Measurements from ENCODE around the gene GET3. TPM values are rescaled to one million over a fixed set of nuclear protein-coding genes. Genes with fewer than 3 reads are reported as not detected.

The GET3 gene
- total and polyA plus RNA-seq, 4 experiments from 2014 or later: 30.8 to 114 (median 47.6) TPM

DNA sequence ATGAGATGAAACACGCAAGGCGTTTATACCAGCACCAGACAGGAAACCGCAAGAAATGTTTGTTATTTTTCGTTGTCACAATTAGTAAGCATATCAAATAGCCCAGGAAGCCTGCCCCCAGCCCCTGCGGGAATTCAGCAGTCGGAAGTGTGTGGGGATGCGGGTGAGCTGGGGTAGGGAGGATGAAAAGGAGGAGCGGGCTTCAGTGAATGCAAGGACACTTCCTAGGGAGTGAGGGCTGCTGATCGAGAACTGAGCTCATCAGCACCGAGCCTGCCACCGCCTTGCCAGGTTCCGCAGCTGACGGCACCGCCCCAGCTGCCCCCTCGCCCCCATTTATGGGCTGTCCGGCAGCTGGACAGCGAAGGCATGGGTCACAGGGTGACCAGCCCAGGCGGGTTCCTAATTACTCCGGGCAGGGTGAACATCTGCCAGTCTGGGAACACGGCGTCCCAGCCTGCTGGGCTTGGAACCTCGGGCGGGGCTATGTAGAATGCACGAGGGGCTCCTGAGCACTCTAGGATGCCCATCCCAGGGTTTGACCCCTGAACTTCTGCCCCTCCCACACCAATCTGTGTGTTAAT lies 12.7 kb downstream of the GET3 start:
- POLR2A ChIA-PET (ENCODE audit: partially characterized antibody): interaction anchor here (2.0 kb wide), 1 partner anchor 13 kb away, joined by 6 read pairs; the partner anchor contains the start of gene GET3
- peak overlapping the region in 2 of 8 donors; percentile 35 to 55 for H3K4me3 Mint-ChIP-seq
- CTCF ChIA-PET (ENCODE audit: partially characterized antibody): interaction anchor here (1.1 to 3.9 kb wide), 3 partner anchors 10 to 17 kb away, joined by 3 to 15 read pairs (median 3); no protein-coding TSS in a partner anchor

DNA sequence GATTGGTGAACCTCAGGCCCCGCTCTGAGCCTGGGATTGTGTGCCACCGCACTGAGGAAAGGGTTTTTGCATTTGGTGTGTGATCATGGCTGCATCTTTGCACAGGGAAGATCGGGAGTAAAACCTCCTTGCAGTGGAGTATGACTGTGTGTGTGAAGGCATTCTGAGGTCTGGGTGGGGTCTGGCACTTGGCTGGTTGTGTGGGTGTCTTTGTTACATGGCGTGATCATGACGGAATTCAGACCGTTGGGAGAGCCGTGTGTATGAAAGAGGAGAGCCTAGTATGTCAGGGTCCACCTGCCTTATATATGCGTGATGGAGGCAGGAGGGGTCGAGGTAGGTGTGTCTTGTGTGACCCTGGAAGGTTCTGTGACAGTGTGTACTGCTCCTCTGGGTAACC lies 13.6 kb downstream of the GET3 start:
- no peaks in the 10 kb centered on the region for H3K4me1 ChIP-seq (ENCODE audit: insufficient read depth, low read length)
- H3K27me3 Mint-ChIP-seq: peaks cover 1 to 13% of the 10 kb centered on the region in 2 donors
- DNase-seq: no peak
- peaks cover 0 to 8% (median 5%) of the 10 kb centered on the region in 8 donors for H3K9me3 Mint-ChIP-seq
- peaks cover 21 to 23% of the 10 kb centered on the region in 2 donors for H3K36me3 Mint-ChIP-seq
- H3K4me3 Mint-ChIP-seq: no peak overlapping the region
- POLR2A ChIA-PET (ENCODE audit: partially characterized antibody): no interaction called here
- no peaks in the 10 kb centered on the region for H3K9me3 ChIP-seq (ENCODE audit: control insufficient read depth in 1 of 2, low read length in 2 of 2)
- no peak overlapping the region for H3K27ac ChIP-seq (ENCODE audit: low read depth, low read length)
- peaks cover 3 to 9% (median 6%) of the 10 kb centered on the region in 4 donors for H3K4me1 Mint-ChIP-seq
- peaks cover 12% of the 10 kb centered on the region for H3K36me3 ChIP-seq (ENCODE audit: insufficient read depth, low read length)
- intact Hi-C loops (cut with micrococcal nuclease): no loop called here
- CTCF ChIA-PET (ENCODE audit: partially characterized antibody): interaction anchor here (1.4 kb wide), 1 partner anchor 16 kb away, joined by 3 read pairs; no protein-coding TSS in a partner anchor
- H3K27me3 ChIP-seq (ENCODE audit: insufficient read depth, low read length): no peaks in the 10 kb centered on the region
- no peak overlapping the region for H3K4me3 ChIP-seq (ENCODE audit: low read length in 2 of 2)
- no peak overlapping the region for H3K27ac Mint-ChIP-seq

More for the DNA sequence above, 12.7 kb downstream of the GET3 start:
- Histone ChIP-seq H3K27ac (ENCODE audit: low read depth, low read length) (no peak overlapping the region), H3K4me1 (ENCODE audit: insufficient read depth, low read length) (no peaks in the 10 kb centered on the region), H3K36me3 (ENCODE audit: insufficient read depth, low read length) (peaks cover 20% of the 10 kb centered on the region), H3K9me3 (ENCODE audit: control insufficient read depth in 1 of 2, low read length in 2 of 2) (no peaks in the 10 kb centered on the region), H3K4me3 (ENCODE audit: low read length in 2 of 2) (no peak overlapping the region), H3K27me3 (ENCODE audit: insufficient read depth, low read length) (no peaks in the 10 kb centered on the region)
- intact Hi-C loops (cut with micrococcal nuclease): no loop called here
- peaks cover 26 to 28% of the 10 kb centered on the region in 2 donors for H3K36me3 Mint-ChIP-seq
- H3K4me1 Mint-ChIP-seq: peaks cover 3 to 9% (median 6%) of the 10 kb centered on the region in 4 donors
- DNase-seq: no peak
- peak overlapping the region in 5 of 7 donors; percentile 63 to 82 (median 68) for H3K27ac Mint-ChIP-seq
- H3K9me3 Mint-ChIP-seq: peaks cover 0 to 8% (median 5%) of the 10 kb centered on the region in 8 donors
- H3K27me3 Mint-ChIP-seq: peaks cover 1 to 13% of the 10 kb centered on the region in 2 donors

GRCh38 chr19:12751635-12752034 lies 14.3 kb downstream of the GET3 start, which contains the start of gene BEST2:
Gene BEST2, plus strand, starts transcription at chr19:12751791. Its CDS starts 802 bp downstream, at chr19:12752593.
- intact Hi-C loops (cut with micrococcal nuclease): no loop called here
- CTCF ChIA-PET (ENCODE audit: partially characterized antibody): no interaction called here
- POLR2A ChIA-PET (ENCODE audit: partially characterized antibody): no interaction called here

DNA sequence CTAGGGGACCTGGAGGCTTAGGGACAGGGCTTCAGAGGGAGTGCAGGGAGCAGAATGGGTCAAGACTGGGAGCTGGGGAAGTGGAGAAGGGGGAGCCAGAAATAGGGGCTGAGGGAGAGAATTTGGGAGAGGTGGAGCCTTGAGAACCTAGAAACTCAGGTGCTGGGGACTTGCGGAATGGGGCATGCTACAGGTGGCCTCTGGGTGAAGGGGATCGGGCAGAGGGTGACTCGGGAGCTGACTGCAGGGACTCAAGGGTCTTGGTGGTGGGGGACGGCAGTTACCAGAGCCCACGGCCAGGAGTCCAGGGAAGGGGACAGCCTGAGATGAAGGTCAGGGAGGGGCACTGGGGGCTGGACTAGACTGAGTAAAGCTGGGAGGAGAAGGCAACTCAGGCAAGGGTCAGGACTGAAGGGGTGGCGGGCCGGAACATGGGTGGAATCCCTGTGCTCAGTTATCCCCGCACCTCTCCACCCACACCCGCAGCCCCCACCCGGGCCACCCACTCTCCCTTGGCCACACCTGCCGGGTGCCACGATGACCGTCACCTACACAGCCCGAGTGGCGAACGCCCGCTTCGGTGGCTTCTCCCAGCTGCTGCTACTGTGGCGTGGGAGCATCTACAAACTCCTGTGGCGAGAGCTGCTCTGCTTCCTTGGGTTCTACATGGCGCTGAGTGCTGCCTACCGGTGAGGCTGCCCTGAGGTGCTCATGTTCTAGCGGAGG lies 14.9 kb downstream of the GET3 start:
- Mint-ChIP-seq H3K4me3 (no peak overlapping the region), H3K36me3 (peaks cover 10 to 11% of the 10 kb centered on the region in 2 donors), H3K9me3 (peaks cover 0 to 8% (median 5%) of the 10 kb centered on the region in 8 donors), H3K27me3 (peaks cover 1 to 15% of the 10 kb centered on the region in 2 donors), H3K4me1 (peaks cover 3 to 9% (median 6%) of the 10 kb centered on the region in 4 donors), H3K27ac (peak overlapping the region in 1 of 7 donors; percentile 27)
- H3K27ac ChIP-seq (ENCODE audit: low read depth, low read length): no peak overlapping the region
- H3K9me3 ChIP-seq (ENCODE audit: control insufficient read depth in 1 of 2, low read length in 2 of 2): no peaks in the 10 kb centered on the region
- ChIA-PET POLR2A (ENCODE audit: partially characterized antibody) (interaction anchor here (0.6 to 1.5 kb wide), 3 partner anchors 15 to 40 kb away, joined by 3 to 4 read pairs (median 3); partner anchors contain the start of gene GET3), CTCF (ENCODE audit: partially characterized antibody) (interaction anchor here (0.7 to 1.8 kb wide), 3 partner anchors 14 to 188 kb away, joined by 3 to 5 read pairs (median 3); partner anchors contain the start of gene GET3)
- no peak for DNase-seq
- intact Hi-C loops (cut with micrococcal nuclease): no loop called here
- peaks cover 10% of the 10 kb centered on the region for H3K36me3 ChIP-seq (ENCODE audit: insufficient read depth, low read length)
- no peaks in the 10 kb centered on the region for H3K27me3 ChIP-seq (ENCODE audit: insufficient read depth, low read length)
- no peak overlapping the region for H3K4me3 ChIP-seq (ENCODE audit: low read length in 2 of 2)
- H3K4me1 ChIP-seq (ENCODE audit: insufficient read depth, low read length): no peaks in the 10 kb centered on the region

More at GRCh38 chr19:12751635-12752034, 14.3 kb downstream of the GET3 start, which contains the start of gene BEST2:
- DNase-seq: no peak
- no peak within 1 kb of the TSS for H3K4me3 ChIP-seq (ENCODE audit: low read length in 2 of 2)
- peaks cover 1 to 15% of the 10 kb centered on the region in 2 donors for H3K27me3 Mint-ChIP-seq
- peaks cover 3 to 9% (median 6%) of the 10 kb centered on the region in 4 donors for H3K4me1 Mint-ChIP-seq
- H3K9me3 Mint-ChIP-seq: peaks cover 0 to 8% (median 5%) of the 10 kb centered on the region in 8 donors
- H3K27ac Mint-ChIP-seq: peak within 1 kb of the TSS in 1 of 7 donors; percentile 27
- peaks cover 10% of the 10 kb centered on the region for H3K36me3 ChIP-seq (ENCODE audit: insufficient read depth, low read length)
- no peak within 1 kb of the TSS for H3K27ac ChIP-seq (ENCODE audit: low read depth, low read length)
- H3K36me3 Mint-ChIP-seq: peaks cover 15 to 17% of the 10 kb centered on the region in 2 donors
- H3K27me3 ChIP-seq (ENCODE audit: insufficient read depth, low read length): no peaks in the 10 kb centered on the region
- no peaks in the 10 kb centered on the region for H3K9me3 ChIP-seq (ENCODE audit: control insufficient read depth in 1 of 2, low read length in 2 of 2)
- no peaks in the 10 kb centered on the region for H3K4me1 ChIP-seq (ENCODE audit: insufficient read depth, low read length)
- no peak within 1 kb of the TSS for H3K4me3 Mint-ChIP-seq

- ChIA-PET CTCF (ENCODE audit: partially characterized antibody) (interaction anchor here (0.9 to 8.0 kb wide), 5 partner anchors 21 to 191 kb away, joined by 3 to 126 read pairs (median 4); partner anchors contain the start of gene TNPO2), POLR2A (ENCODE audit: partially characterized antibody) (interaction anchor here (0.5 to 1.3 kb wide), 3 partner anchors 13 to 999 kb away, joined by 3 read pairs; no protein-coding TSS in a partner anchor)
- Mint-ChIP-seq H3K36me3 (no peaks in the 10 kb centered on the region), H3K27me3 (peaks cover 3 to 15% of the 10 kb centered on the region in 2 donors), H3K27ac (no peak overlapping the region), H3K4me1 (peaks cover 5 to 13% (median 7%) of the 10 kb centered on the region in 4 donors), H3K4me3 (no peak overlapping the region), H3K9me3 (no peaks in the 10 kb centered on the region)
- H3K27me3 ChIP-seq (ENCODE audit: insufficient read depth, low read length): no peaks in the 10 kb centered on the region
- no peaks in the 10 kb centered on the region for H3K36me3 ChIP-seq (ENCODE audit: insufficient read depth, low read length)
- intact Hi-C loops (cut with micrococcal nuclease): no loop called here
- H3K4me3 ChIP-seq (ENCODE audit: low read length in 2 of 2): no peak overlapping the region
- no peaks in the 10 kb centered on the region for H3K9me3 ChIP-seq (ENCODE audit: control insufficient read depth in 1 of 2, low read length in 2 of 2)
- DNase-seq: no peak
- H3K27ac ChIP-seq (ENCODE audit: low read depth, low read length): no peak overlapping the region
- peaks cover 3% of the 10 kb centered on the region for H3K4me1 ChIP-seq (ENCODE audit: insufficient read depth, low read length)
Observed at GRCh38 chr19:12754465-12755196, 17.3 kb downstream of the GET3 start.

DNA sequence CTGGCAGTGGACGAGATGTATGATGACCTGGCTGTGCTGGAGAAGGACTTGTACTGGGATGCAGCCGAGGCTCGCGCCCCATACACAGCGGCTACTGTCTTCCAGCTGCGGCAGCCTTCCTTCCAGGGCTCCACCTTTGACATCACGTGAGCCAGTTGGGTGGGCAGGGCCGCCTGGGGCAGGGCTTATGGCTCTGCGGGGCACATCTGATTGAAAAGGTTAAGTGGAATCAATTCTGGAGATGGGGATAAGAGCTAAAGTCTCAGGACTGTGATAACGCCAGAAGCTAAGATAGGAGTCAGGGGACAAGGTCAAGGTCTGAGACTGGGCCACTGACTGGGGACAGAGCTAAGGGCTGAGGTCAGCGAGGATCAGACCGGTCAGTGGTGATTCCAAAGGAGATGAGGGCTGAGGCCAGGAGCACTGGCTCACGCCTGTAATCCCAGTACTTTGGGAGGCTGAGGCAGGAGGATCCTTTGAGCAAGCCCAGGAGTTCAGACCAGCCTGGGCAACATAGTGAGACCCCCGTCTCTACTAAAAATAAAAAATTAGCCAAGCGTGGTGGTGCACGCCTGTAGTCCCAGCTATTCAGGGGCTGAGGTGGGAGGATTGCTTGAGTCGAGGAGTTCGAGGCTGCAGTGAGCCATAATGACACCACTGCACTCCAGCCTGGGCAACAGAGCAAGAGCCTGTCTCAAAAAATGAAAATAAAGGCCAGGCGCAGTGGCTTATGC lies 19.0 kb downstream of the GET3 start:
- H3K4me3 Mint-ChIP-seq: no peak overlapping the region
- H3K27me3 Mint-ChIP-seq: peaks cover 1 to 7% of the 10 kb centered on the region in 2 donors
- intact Hi-C loops (cut with micrococcal nuclease): no loop called here
- peaks cover 4 to 8% (median 5%) of the 10 kb centered on the region in 4 donors for H3K4me1 Mint-ChIP-seq
- DNase-seq: no peak
- no peaks in the 10 kb centered on the region for H3K36me3 Mint-ChIP-seq
- no peak overlapping the region for H3K27ac Mint-ChIP-seq
- ChIA-PET POLR2A (ENCODE audit: partially characterized antibody) (interaction anchor here (2.5 kb wide), 1 partner anchor 36 kb away, joined by 8 read pairs; the partner anchor contains the start of gene JUNB), CTCF (ENCODE audit: partially characterized antibody) (interaction anchor here (0.6 to 8.0 kb wide), 6 partner anchors 19 to 91 kb away, joined by 3 to 126 read pairs (median 9); partner anchors contain the start of genes GET3, TNPO2 and TRIR)
- H3K9me3 Mint-ChIP-seq: no peaks in the 10 kb centered on the region
- H3K4me1 ChIP-seq (ENCODE audit: insufficient read depth, low read length): peaks cover 3% of the 10 kb centered on the region
- H3K36me3 ChIP-seq (ENCODE audit: insufficient read depth, low read length): no peaks in the 10 kb centered on the region
- H3K9me3 ChIP-seq (ENCODE audit: control insufficient read depth in 1 of 2, low read length in 2 of 2): no peaks in the 10 kb centered on the region
- H3K27ac ChIP-seq (ENCODE audit: low read depth, low read length): no peak overlapping the region
- H3K27me3 ChIP-seq (ENCODE audit: insufficient read depth, low read length): no peaks in the 10 kb centered on the region
- H3K4me3 ChIP-seq (ENCODE audit: low read length in 2 of 2): no peak overlapping the region

All from CD4-positive, alpha-beta memory T cell (primary cell).